ENCODE measurements around the gene CST3.

GRCh38 chr20:23634985-23635767, 2.6 kb downstream of the CST3 start:
- TF ChIP-seq, protein P1, sequence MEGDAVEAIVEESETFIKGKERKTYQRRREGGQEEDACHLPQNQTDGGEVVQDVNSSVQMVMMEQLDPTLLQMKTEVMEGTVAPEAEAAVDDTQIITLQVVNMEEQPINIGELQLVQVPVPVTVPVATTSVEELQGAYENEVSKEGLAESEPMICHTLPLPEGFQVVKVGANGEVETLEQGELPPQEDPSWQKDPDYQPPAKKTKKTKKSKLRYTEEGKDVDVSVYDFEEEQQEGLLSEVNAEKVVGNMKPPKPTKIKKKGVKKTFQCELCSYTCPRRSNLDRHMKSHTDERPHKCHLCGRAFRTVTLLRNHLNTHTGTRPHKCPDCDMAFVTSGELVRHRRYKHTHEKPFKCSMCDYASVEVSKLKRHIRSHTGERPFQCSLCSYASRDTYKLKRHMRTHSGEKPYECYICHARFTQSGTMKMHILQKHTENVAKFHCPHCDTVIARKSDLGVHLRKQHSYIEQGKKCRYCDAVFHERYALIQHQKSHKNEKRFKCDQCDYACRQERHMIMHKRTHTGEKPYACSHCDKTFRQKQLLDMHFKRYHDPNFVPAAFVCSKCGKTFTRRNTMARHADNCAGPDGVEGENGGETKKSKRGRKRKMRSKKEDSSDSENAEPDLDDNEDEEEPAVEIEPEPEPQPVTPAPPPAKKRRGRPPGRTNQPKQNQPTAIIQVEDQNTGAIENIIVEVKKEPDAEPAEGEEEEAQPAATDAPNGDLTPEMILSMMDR (IDR thresholded peaks at IDR 0.05), result no peak
- no peak for TF ChIP-seq POLR2A (IDR thresholded peaks at IDR 0.05)
